ENCODE data around the gene HLA-A.
A peak's percentile ranks its signal among the peaks of the same experiment; 100 is the strongest.

Gene HLA-A

DNA sequence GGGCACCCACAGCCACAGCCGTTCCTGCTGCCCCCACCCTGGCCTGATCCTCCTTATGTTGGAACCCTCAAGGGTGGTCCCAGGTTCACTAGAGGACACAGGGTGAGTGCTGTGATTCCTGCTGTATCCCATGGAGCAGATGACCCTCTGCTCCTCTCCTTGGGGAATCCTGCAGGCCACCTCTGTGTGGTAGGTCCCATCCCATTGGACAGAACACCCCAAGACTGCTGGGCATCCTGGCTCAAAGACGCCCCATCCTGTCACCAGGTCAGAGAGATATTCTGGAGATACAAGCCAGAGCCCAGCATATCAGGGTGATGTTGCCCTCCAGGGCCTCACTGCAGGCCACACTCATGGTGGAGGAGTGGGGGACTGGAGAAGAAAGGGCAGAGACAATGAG, 28.4 kb downstream of the HLA-A start:
- Histone ChIP-seq H3K9ac (no peak overlapping the region), H3K4me1 (peaks cover 7% of the 10 kb centered on the region), H2AFZ (no peak overlapping the region), H3K27me3 (ENCODE audit: control insufficient read depth, insufficient read depth, low read length) (no peaks in the 10 kb centered on the region), H3K4me3 (ENCODE audit: low read depth, low read length) (no peak overlapping the region), H3K36me3 (ENCODE audit: control insufficient read depth, insufficient read depth, low read length) (no peaks in the 10 kb centered on the region), H3K27ac (no peak overlapping the region), H3K4me2 (ENCODE audit: low read length) (no peak overlapping the region), H3K79me2 (peaks cover 6% of the 10 kb centered on the region), H3K9me3 (ENCODE audit: control insufficient read depth, low read length) (no peaks in the 10 kb centered on the region)
- TF ChIP-seq, protein P1, sequence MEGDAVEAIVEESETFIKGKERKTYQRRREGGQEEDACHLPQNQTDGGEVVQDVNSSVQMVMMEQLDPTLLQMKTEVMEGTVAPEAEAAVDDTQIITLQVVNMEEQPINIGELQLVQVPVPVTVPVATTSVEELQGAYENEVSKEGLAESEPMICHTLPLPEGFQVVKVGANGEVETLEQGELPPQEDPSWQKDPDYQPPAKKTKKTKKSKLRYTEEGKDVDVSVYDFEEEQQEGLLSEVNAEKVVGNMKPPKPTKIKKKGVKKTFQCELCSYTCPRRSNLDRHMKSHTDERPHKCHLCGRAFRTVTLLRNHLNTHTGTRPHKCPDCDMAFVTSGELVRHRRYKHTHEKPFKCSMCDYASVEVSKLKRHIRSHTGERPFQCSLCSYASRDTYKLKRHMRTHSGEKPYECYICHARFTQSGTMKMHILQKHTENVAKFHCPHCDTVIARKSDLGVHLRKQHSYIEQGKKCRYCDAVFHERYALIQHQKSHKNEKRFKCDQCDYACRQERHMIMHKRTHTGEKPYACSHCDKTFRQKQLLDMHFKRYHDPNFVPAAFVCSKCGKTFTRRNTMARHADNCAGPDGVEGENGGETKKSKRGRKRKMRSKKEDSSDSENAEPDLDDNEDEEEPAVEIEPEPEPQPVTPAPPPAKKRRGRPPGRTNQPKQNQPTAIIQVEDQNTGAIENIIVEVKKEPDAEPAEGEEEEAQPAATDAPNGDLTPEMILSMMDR (IDR thresholded peaks at IDR 0.05): no peak

DNA sequence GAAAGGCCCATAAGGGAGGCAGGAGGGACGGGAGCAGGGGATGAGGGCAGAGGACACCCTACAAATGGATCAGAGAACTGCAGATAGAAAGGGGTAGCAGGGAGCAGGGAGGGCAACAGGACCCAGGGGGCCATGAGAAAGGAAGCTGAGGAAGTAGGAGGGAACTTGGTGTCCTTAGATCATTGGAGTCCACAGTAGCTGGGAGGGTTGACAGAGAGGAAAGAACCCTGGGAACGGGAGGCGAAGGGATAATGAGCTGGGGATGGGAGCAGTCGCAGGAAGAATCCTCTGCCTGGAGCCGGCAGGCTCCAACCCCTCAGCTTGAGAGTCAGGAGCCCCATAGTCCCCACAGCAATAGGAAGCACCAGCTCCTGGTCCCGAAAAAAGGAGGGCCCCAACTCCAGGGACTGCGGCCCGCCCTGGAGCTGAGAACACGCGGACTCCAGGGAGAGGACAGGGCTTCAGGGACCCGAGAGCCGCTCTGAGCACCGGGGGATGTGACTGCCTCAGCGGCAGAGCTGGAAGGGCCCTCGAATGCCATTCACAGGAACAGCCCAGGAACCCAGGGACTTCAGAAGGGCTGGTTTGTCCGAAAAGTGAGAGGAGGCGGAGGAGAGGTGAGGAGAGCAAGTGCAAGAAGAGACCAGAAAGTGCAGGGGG, 32.7 kb downstream of the HLA-A start:
- Histone ChIP-seq H3K9me3 (ENCODE audit: control insufficient read depth, low read length) (no peaks in the 10 kb centered on the region), H3K4me3 (ENCODE audit: low read depth, low read length) (peak overlapping the region; percentile 27), H3K27ac (no peak overlapping the region), H2AFZ (peak overlapping the region; percentile 90), H3K79me2 (peaks cover 9% of the 10 kb centered on the region), H3K4me2 (ENCODE audit: low read length) (peak overlapping the region; percentile 97), H3K27me3 (ENCODE audit: control insufficient read depth, insufficient read depth, low read length) (no peaks in the 10 kb centered on the region), H3K9ac (no peak overlapping the region), H3K36me3 (ENCODE audit: control insufficient read depth, insufficient read depth, low read length) (no peaks in the 10 kb centered on the region), H3K4me1 (peaks cover 4% of the 10 kb centered on the region)
- TF ChIP-seq, protein P1 (IDR thresholded peaks at IDR 0.05): no peak

DNA sequence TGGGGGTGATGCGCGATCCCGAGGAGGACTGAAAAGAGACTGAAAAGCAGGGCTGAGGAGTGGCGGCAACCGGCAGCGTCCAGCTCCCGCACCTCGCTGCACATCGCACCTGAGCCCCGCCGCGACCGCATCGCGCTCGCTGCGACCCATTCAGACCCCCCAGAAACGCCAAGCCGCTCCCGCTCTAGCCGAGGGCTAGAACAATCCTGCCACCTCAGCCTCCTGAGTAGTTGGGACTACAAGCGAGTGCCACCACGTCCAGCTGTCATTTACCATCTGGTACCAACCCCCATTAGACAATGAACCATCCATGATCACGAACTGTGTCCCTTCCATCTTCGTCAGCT, 33.2 kb downstream of the HLA-A start:
- Histone ChIP-seq H3K79me2 (peaks cover 9% of the 10 kb centered on the region), H3K9me3 (ENCODE audit: control insufficient read depth, low read length) (no peaks in the 10 kb centered on the region), H3K27me3 (ENCODE audit: control insufficient read depth, insufficient read depth, low read length) (no peaks in the 10 kb centered on the region), H3K27ac (no peak overlapping the region), H3K4me2 (ENCODE audit: low read length) (peak overlapping the region; percentile 97), H3K9ac (no peak overlapping the region), H3K4me3 (ENCODE audit: low read depth, low read length) (peak overlapping the region; percentile 75), H3K36me3 (ENCODE audit: control insufficient read depth, insufficient read depth, low read length) (no peaks in the 10 kb centered on the region), H3K4me1 (peaks cover 4% of the 10 kb centered on the region), H2AFZ (peak overlapping the region; percentile 90)
- TF ChIP-seq, protein P1 (IDR thresholded peaks at IDR 0.05): no peak

DNA sequence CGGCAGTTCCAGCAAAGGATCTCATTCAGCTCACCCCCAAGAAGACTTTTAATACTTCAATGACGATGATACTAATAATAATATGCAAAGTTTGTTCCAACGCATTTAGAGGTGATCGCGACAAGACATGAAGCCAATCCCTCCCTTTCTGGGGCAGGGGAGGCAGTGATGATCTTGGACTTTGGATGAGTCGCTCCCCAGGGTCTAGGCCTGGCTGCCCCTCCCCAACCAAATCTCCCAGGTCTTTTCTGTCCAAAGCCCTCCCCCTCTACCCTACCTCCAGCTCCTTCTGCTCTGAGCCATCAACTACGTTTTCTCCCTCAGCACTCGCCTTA, 33.9 kb downstream of the HLA-A start:
- Histone ChIP-seq H3K27me3 (ENCODE audit: control insufficient read depth, insufficient read depth, low read length) (no peaks in the 10 kb centered on the region), H2AFZ (peak overlapping the region; percentile 90), H3K27ac (peak overlapping the region; percentile 93), H3K9me3 (ENCODE audit: control insufficient read depth, low read length) (no peaks in the 10 kb centered on the region), H3K9ac (no peak overlapping the region), H3K36me3 (ENCODE audit: control insufficient read depth, insufficient read depth, low read length) (no peaks in the 10 kb centered on the region), H3K4me2 (ENCODE audit: low read length) (peak overlapping the region; percentile 97), H3K79me2 (peaks cover 9% of the 10 kb centered on the region), H3K4me1 (peaks cover 4% of the 10 kb centered on the region), H3K4me3 (ENCODE audit: low read depth, low read length) (peak overlapping the region; percentile 75)
- TF ChIP-seq, protein P1 (IDR thresholded peaks at IDR 0.05): no peak
